NCI-H460 (cell line): ENCODE measurements around the gene ADRM1. TPM values are rescaled to one million over a fixed set of nuclear protein-coding genes. Genes with fewer than 3 reads are reported as not detected.

Experiments
- DNase-seq: peaks from one replicate; pipeline ENCODE4 v3.0.0-alpha.2; 2016; ENCODE audit warnings: low read depth; ENCODE audit errors: extremely low read depth
- total RNA-seq: library from RNA; depleted of rRNA; stranded (reverse); fragments of >200 nt; shearing (Covaris generic); gene quantifications from 2 replicates; pipeline ENCODE4 v1.2.3, GENCODE V29; 2014

Gene ADRM1
- total RNA-seq, 1 experiment from 2014 or later: 142 TPM

- DNase-seq: no peak
These were observed 32.7 kb downstream of the ADRM1 start for GRCh38 chr20:62335532-62335931.

DNA sequence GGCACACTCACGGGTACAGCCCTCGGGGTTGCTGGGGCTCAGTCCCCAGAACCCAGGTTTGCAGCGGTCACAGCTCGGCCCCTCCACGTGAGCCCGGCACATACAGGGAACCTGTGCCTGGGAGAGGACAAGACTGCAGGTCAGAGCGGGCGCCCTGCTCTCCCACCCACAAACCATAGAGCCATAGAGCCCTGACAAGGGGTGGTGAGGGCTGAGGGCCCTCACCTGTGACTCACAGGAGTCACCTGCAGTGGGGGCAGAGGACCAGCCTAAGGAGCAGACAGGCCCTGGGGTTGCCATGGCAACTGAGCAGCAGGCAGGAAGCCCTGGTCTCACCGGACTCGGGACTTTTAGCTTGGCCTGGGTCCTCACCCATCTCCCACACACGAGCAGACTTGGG, 33.5 kb downstream of the ADRM1 start:
- DNase-seq: no peak

GRCh38 chr20:62336775-62337557, 34.2 kb downstream of the ADRM1 start:
- no peak for DNase-seq

GRCh38 chr20:62337558-62338293, 34.9 kb downstream of the ADRM1 start:
- DNase-seq: no peak

- DNase-seq: no peak
These were observed 35.5 kb downstream of the ADRM1 start for GRCh38 chr20:62338294-62338620.

DNA sequence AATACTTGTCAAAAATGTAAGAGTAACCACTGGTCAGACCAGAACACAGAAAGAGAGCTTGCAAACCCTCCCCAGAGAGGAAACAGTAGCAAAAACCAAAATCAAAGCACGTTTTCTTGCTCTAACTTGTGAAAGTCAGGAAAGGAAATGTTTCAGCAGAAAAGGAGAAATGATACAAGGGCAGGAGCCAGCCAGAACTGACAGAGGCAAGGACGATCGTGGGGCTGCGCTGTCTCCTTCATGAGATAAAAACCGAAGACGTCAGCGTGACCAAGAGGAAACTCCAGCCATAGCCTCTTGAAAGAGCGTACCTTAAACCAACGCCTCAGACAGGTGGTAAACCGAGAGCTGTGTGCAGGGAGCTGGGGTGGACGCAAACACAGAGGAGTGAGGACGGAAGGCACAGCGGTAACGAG, 36.9 kb downstream of the ADRM1 start:
- no peak for DNase-seq

GRCh38 chr20:62342910-62343309, 40.1 kb downstream of the ADRM1 start:
- no peak for DNase-seq

- DNase-seq: no peak
These were observed 41.3 kb downstream of the ADRM1 start for GRCh38 chr20:62344092-62344491.

- DNase-seq: no peak
These were observed 42.0 kb downstream of the ADRM1 start for GRCh38 chr20:62344782-62345181.

GRCh38 chr20:62345681-62346370, 43.0 kb downstream of the ADRM1 start:
- no peak for DNase-seq

GRCh38 chr20:62346398-62347150, 43.8 kb downstream of the ADRM1 start:
- DNase-seq: no peak

GRCh38 chr20:62347151-62347404, 44.3 kb downstream of the ADRM1 start:
- no peak for DNase-seq

GRCh38 chr20:62347445-62347844, 44.6 kb downstream of the ADRM1 start:
- no peak for DNase-seq

- no peak for DNase-seq
These were observed 45.8 kb downstream of the ADRM1 start for GRCh38 chr20:62348604-62349003.

GRCh38 chr20:62349556-62350097, 46.8 kb downstream of the ADRM1 start:
- no peak for DNase-seq

GRCh38 chr20:62350098-62350628, 47.4 kb downstream of the ADRM1 start:
- no peak for DNase-seq

DNA sequence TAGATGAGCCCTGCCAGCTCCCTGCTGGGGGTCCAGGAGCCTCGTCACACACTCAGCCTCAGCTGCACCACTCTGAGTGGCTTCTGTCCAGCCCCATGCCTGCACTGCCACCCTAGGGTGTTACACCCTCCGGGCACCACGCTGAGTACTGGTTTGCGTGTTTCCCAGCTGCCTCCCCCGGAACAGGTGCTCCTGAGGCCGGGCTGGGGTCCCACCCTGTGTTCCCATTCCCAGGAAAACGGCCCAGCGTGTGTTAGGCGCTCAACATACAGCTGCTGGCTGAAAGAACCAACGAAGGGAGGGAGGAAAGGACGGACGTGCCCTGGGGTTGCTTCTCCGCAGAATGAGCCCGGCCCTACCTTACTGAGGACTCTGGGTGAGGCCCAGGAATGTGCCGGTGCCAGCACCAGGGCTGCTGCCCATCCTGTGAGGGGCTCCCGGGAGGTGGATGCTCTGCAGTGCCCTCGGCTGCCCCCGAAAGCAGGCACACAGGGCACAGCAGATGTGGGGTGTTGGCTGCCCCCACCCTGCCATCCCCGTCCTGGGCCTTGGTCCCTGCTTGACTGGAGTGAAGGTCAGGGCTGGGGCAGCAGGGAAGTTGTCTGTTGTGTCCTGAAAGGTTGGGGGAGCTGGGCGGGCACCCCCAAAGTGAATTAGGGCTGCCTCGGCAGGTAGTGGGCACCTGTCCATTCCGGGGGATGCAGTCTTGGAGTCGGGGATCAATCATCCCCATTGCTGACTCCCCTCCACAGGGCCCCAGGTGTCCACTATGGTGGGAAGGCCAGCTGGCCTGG, 48.0 kb downstream of the ADRM1 start:
- no peak for DNase-seq

GRCh38 chr20:62351469-62352401, 48.9 kb downstream of the ADRM1 start:
- no peak for DNase-seq
